Measurements from ENCODE around the gene TNFAIP6. TPM values are rescaled to one million over a fixed set of nuclear protein-coding genes. Genes with fewer than 3 reads are reported as not detected.
"Not testable (repeated sequence)": the region's sequence is repeated elsewhere in the genome, so short reads cannot be mapped to it uniquely, and the experiment has no call there.

TNFAIP6 gene, protein sequence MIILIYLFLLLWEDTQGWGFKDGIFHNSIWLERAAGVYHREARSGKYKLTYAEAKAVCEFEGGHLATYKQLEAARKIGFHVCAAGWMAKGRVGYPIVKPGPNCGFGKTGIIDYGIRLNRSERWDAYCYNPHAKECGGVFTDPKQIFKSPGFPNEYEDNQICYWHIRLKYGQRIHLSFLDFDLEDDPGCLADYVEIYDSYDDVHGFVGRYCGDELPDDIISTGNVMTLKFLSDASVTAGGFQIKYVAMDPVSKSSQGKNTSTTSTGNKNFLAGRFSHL
- total RNA-seq = not detected

DNA sequence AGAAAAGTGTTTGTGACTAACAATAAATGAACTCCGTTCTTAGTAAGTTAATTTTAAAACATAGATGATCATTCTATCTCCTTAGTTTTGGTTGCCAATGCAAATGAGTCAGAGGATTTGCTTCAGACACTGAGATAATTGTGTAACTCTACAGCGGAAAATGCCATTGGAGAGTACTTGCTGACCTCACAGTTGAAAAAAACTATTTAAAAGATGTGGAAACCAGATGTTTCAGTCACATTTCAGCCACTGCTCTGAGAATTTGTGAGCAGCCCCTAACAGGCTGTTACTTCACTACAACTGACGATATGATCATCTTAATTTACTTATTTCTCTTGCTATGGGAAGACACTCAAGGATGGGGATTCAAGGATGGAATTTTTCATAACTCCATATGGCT is at the start of gene TNFAIP6:
Gene TNFAIP6, plus strand, starts transcription at position 234 of the 400 bp plus-strand sequence. Its CDS starts 75 bp downstream, at position 309.
- no peaks in the 10 kb centered on the region for H3K36me3 Mint-ChIP-seq
- ATAC-seq (no peak), DNase-seq (no peak)
- H3K27me3 Mint-ChIP-seq = peaks cover 27% of the 10 kb centered on the region
- no peak within 1 kb of the TSS for H3K4me3 Mint-ChIP-seq
- H3K4me1 Mint-ChIP-seq = no peaks in the 10 kb centered on the region
- CTCF ChIA-PET = no interaction called here
- no peaks in the 10 kb centered on the region for H3K9me3 Mint-ChIP-seq (ENCODE audit: low read depth)
- H3K27ac Mint-ChIP-seq = no peak within 1 kb of the TSS

DNA sequence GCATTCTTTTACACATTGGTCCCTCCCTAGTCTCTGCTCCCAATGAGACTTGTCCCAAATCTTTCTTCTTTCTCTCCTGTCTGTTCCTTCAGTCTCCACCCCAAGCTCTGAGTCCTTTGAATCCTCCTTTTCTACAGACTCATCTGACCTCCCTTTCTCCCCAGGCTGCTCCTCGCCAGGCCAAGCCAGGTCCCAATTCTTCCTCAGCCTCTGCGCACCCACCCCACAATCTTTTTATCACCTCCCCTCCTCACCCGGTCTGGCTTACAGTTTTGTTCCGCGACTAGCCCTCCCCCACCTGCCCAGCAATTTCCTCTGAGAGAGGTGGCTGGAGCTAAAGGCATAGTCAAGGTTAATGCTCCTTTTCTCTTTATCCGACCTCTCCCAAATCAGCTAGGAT is 47.1 kb upstream of the TNFAIP6 start:
- H3K36me3 Mint-ChIP-seq; H3K27ac Mint-ChIP-seq; H3K4me3 Mint-ChIP-seq; H3K27me3 Mint-ChIP-seq; CTCF ChIA-PET; ATAC-seq; H3K9me3 Mint-ChIP-seq (ENCODE audit: low read depth); H3K4me1 Mint-ChIP-seq; DNase-seq: not testable (repeated sequence)

DNA sequence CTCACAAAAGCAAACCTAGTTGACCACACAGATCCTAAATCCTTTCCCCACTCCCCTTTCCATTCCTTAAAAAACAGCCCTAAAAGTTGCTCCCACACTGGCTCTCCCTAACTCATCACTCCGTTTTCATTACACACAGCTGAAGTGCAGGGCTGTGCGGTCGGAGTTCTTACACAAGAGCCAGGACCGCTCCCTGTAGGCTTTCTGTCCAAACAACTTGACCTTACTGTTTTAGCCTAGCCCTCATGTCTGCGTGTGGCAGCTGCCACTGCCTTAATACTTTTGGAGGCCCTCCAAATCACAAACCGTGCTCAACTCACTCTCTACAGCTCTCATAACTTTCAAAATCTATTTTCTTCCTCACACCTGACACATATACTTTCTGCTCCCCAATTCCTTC is 45.0 kb upstream of the TNFAIP6 start:
- CTCF ChIA-PET; H3K36me3 Mint-ChIP-seq; ATAC-seq; H3K27me3 Mint-ChIP-seq; H3K4me1 Mint-ChIP-seq; H3K4me3 Mint-ChIP-seq; DNase-seq; H3K27ac Mint-ChIP-seq; H3K9me3 Mint-ChIP-seq (ENCODE audit: low read depth): not testable (repeated sequence)

DNA sequence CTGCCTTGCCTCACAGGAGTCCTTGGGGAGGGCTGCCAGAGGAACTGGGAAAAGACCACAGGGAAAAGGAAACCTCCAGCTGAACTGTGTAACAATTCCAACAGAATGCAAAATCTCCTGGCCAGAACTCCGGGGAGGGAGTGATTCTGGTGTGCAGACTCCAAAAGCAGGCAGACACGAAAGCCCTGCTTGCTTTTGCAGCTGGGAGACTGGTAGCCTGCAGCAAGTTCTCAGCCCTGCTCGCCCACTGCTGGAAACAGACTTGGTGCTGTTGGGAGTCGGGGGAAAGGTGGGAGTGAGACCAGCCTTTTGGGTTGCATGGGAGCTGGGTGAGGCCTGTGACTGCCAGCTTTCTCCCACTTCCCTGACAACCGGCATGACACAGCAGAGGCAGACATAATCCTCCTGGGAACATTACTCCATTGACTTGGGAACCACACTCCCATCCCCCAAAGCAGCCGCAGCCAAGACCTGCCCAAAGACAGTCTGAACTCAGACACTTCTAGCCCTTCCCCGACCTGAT is 42.0 kb upstream of the TNFAIP6 start:
- no peak overlapping the region for H3K27ac Mint-ChIP-seq
- H3K27me3 Mint-ChIP-seq = peaks cover 8% of the 10 kb centered on the region
- CTCF ChIA-PET = no interaction called here
- ATAC-seq (no peak), DNase-seq (no peak)
- H3K36me3 Mint-ChIP-seq = peaks cover 13% of the 10 kb centered on the region
- H3K9me3 Mint-ChIP-seq (ENCODE audit: low read depth) = peaks cover 2% of the 10 kb centered on the region
- H3K4me3 Mint-ChIP-seq = no peak overlapping the region
- peaks cover 16% of the 10 kb centered on the region for H3K4me1 Mint-ChIP-seq

DNA sequence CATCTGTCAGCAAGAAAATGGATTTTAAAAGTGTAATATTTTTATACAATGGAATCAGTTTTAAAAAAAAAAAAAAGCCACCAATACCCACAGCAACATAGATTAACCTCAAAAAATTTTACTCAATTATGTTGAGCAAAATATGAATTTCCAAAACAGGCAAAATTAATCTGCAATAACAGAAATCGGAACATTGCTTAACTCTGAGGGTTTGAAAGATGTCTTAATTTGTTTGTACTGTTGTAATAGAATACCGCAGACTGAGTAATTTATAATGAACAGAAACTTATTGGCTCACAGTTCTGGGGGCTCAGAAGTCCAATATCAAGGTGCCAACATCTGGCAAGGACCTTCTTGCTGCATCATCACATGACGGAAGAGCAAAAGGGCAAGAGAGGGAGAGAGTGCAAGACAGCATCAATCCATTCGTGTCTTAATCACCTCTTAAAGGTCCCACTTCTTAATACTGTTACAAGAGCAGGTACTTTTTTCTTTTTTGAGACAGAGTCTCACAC is 31.8 kb upstream of the TNFAIP6 start:
- no peaks in the 10 kb centered on the region for H3K4me1 Mint-ChIP-seq
- H3K27me3 Mint-ChIP-seq = peaks cover 14% of the 10 kb centered on the region
- H3K27ac Mint-ChIP-seq = no peak overlapping the region
- ATAC-seq = no peak
- H3K4me3 Mint-ChIP-seq = no peak overlapping the region
- CTCF ChIA-PET = no interaction called here
- H3K9me3 Mint-ChIP-seq (ENCODE audit: low read depth) = no peaks in the 10 kb centered on the region
- no peaks in the 10 kb centered on the region for H3K36me3 Mint-ChIP-seq
- no peak for DNase-seq

DNA sequence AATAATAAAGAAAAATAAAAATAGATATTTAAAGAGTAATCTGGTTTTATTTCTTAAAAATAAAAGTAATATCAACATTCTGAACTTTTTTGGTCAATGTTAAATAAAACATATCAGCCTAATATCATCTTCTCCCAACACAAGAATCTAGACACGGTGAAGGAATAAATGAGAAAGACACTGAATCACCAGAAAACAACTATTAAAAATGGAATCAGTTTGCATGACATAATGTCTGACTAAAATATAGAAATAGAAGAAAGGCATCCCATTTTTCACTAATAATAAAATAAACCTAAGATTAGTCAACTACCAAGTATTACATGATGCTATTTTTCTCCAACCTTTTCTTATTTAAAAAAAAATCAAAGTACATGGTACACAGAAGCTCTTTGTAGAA is 30.8 kb upstream of the TNFAIP6 start:
- Mint-ChIP-seq H3K9me3 (ENCODE audit: low read depth) (no peaks in the 10 kb centered on the region), H3K4me3 (no peak overlapping the region), H3K27me3 (peaks cover 23% of the 10 kb centered on the region), H3K4me1 (no peaks in the 10 kb centered on the region), H3K27ac (no peak overlapping the region), H3K36me3 (no peaks in the 10 kb centered on the region)
- CTCF ChIA-PET = no interaction called here
- ATAC-seq (no peak), DNase-seq (no peak)

DNA sequence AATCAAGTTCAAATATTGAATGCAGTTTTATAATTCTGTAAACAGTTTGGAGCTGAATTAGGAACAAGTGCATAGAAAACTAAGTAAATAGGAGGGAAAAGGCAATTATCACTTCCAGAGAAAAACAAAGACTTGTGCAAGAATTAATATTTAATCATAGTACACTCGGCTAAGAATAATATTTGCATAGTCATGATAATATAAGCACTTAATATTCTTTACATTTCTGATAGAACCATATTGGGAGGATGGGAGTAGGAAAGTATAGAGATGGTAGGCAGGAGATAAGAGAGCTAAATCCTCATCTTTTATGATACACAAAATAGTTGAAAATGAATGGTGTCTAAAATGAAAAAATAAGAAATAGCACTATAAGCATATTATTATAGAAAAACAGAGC is 27.4 kb upstream of the TNFAIP6 start:
- CTCF ChIA-PET = interaction anchor here (1.0 kb wide), 1 partner anchor 13 kb away, joined by 3 read pairs; no protein-coding TSS in a partner anchor

DNA sequence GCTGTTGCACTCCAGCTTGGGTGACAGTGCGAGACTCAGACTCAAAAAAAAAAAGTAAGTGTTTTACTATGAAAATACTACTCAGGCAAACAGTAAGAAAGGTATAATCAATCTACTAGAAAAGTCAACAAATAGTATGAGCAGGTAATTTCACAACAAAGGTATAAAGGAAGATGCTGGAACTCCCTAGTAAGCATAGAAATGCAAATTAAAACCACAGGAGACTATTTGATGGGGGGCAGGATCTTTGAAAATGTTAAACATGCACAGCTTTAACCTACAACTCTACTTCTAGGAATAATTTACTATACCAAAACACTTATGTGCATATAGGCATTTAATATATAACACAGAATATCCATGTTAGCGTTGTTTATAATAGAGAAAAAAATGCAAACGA is 24.3 kb upstream of the TNFAIP6 start:
- Mint-ChIP-seq H3K36me3 (no peaks in the 10 kb centered on the region), H3K4me1 (peaks cover 6% of the 10 kb centered on the region), H3K27me3 (peaks cover 39% of the 10 kb centered on the region), H3K4me3 (no peak overlapping the region), H3K27ac (no peak overlapping the region), H3K9me3 (ENCODE audit: low read depth) (no peaks in the 10 kb centered on the region)
- CTCF ChIA-PET = no interaction called here
- ATAC-seq (no peak), DNase-seq (no peak)

More for the DNA sequence above, 27.4 kb upstream of the TNFAIP6 start:
- H3K36me3 Mint-ChIP-seq = no peaks in the 10 kb centered on the region
- H3K27me3 Mint-ChIP-seq = peaks cover 26% of the 10 kb centered on the region
- no peak overlapping the region for H3K27ac Mint-ChIP-seq
- peaks cover 6% of the 10 kb centered on the region for H3K4me1 Mint-ChIP-seq
- DNase-seq = no peak
- H3K4me3 Mint-ChIP-seq = no peak overlapping the region
- ATAC-seq = no peak
- no peaks in the 10 kb centered on the region for H3K9me3 Mint-ChIP-seq (ENCODE audit: low read depth)

DNA sequence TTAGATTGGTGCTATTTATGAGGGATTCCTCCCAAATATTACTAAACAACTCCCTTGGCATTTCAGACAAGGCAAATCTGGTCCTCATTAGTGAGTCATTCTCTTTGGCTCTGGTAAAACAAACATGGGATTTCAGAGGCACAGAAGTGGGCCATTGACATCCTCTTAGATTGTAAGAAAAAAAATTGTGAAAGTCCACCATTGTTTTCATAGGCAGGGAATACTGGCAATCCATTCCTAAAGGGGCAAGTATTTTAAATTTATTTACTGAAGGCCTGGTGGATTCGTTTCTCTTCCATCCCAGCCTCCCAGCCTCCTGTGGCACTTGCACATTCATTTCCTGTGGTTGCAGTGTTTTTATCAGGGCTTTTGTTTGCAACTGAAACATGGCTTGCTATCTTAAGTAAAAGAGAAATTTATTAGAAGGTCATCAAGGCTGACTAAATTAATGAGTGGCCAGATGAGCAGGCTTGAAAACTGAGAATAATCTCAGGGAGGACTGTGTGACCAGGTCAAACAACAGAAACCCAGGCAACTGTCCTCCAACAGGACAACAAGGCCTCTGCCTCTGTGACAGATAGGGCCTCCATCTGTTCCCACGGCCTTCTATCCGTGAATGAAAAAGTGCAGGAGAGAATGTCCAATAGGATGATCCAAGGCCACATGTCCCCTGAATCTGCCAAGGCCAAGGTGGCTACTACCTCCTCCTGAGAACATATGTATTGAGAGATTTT is 23.1 kb upstream of the TNFAIP6 start:
- Mint-ChIP-seq H3K4me3 (no peak overlapping the region), H3K9me3 (ENCODE audit: low read depth) (no peaks in the 10 kb centered on the region), H3K27me3 (peaks cover 35% of the 10 kb centered on the region), H3K36me3 (no peaks in the 10 kb centered on the region), H3K4me1 (peaks cover 6% of the 10 kb centered on the region), H3K27ac (no peak overlapping the region)
- DNase-seq = no peak
- CTCF ChIA-PET = no interaction called here
- ATAC-seq = no peak

DNA sequence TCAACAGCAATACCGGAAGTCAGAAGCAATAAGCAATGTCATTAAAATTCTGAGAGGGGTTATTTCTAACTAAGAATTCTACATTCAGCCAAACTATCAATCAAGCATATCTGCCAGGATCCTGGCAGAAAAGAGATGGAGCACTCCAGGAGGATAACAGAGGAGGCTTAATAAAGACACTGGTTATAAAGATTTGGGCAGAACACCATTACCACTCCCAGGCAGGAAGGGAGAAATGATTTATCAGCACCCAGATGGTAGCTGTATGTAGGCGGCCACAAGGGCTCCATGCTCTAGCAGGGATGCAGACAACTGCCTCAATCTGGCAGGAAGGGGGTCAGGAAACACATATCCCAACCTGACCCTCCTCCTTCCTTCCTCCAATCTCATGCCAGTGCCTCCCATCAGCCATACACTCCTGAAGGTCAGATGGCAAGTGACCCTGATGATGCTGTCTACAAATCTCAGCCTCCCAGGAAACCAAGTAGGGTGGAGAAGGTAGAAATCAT is 20.5 kb upstream of the TNFAIP6 start:
- Mint-ChIP-seq H3K4me1 (peaks cover 6% of the 10 kb centered on the region), H3K9me3 (ENCODE audit: low read depth) (peaks cover 5% of the 10 kb centered on the region), H3K4me3 (no peak overlapping the region), H3K27ac (no peak overlapping the region), H3K27me3 (peaks cover 14% of the 10 kb centered on the region), H3K36me3 (no peaks in the 10 kb centered on the region)
- DNase-seq (no peak), ATAC-seq (no peak)
- CTCF ChIA-PET = no interaction called here

DNA sequence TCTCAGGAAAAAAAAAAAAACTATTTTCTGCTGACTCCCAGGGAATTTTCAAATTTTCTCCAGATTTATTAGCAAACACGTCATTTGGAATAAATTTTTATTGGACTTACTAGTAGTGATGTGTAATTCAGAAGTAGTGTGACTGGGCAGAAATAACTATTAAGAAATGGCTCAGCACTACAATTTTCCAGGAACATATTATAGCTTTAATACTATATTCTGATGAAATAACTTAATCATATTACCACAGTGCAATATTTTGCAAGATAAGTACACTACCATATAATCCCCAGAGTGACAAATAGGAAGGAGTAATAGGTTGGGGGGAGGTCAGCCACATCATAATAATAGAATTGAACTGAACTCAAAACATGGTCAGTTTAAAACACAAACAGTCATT is 19.7 kb upstream of the TNFAIP6 start:
- Mint-ChIP-seq H3K27me3 (peaks cover 14% of the 10 kb centered on the region), H3K27ac (no peak overlapping the region), H3K9me3 (ENCODE audit: low read depth) (peaks cover 5% of the 10 kb centered on the region), H3K36me3 (no peaks in the 10 kb centered on the region), H3K4me3 (no peak overlapping the region), H3K4me1 (peaks cover 6% of the 10 kb centered on the region)
- ATAC-seq (no peak), DNase-seq (no peak)
- CTCF ChIA-PET = no interaction called here

DNA sequence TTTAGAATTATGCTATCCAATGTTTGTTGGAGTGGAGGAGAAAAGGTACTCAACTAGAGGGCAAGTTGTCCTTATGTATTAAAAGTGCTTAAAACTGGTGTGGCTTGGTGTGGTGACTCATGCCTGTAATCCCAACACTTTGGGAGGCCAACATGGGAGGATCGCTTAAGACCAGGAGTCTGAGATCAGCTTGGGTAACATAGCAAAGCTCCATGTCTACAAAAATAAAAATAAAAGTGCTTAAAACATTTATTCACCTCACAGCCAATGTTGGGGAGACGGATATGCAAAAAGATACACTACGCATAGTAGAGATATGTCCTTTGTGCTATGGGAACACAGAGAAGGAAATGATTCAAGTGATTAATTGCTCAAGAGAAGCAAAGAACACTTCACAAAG is 19.3 kb upstream of the TNFAIP6 start:
- no peak overlapping the region for H3K27ac Mint-ChIP-seq

DNA sequence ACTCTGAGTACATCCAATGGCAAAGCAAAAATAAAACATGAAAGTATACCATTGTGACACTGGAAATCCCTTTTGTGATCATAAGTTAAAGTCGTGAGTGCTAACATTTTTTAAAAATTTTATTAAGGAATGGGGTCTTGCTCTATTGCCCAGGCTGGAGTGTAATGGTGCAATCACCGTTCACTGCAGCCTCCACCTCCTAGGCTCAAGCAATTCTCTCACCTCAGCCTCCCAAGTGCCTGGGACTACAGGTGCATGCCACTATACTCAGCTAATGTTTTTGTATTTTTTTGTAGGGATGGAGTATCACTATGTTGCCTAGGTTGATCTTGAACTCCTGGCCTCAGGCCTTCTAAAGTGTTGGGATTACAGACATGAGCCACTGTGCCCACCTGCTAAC is 14.3 kb upstream of the TNFAIP6 start:
- H3K27ac Mint-ChIP-seq = no peak overlapping the region
- peaks cover 5% of the 10 kb centered on the region for H3K9me3 Mint-ChIP-seq (ENCODE audit: low read depth)
- no peak overlapping the region for H3K4me3 Mint-ChIP-seq
- no peaks in the 10 kb centered on the region for H3K36me3 Mint-ChIP-seq
- CTCF ChIA-PET = no interaction called here
- H3K27me3 Mint-ChIP-seq = peaks cover 3% of the 10 kb centered on the region
- ATAC-seq = no peak
- H3K4me1 Mint-ChIP-seq = no peaks in the 10 kb centered on the region
- no peak for DNase-seq

More for the DNA sequence above, 19.3 kb upstream of the TNFAIP6 start:
- CTCF ChIA-PET = no interaction called here
- no peak for ATAC-seq
- no peak for DNase-seq
- H3K27me3 Mint-ChIP-seq = peaks cover 14% of the 10 kb centered on the region
- no peaks in the 10 kb centered on the region for H3K36me3 Mint-ChIP-seq
- no peak overlapping the region for H3K4me3 Mint-ChIP-seq
- peaks cover 6% of the 10 kb centered on the region for H3K4me1 Mint-ChIP-seq
- peaks cover 5% of the 10 kb centered on the region for H3K9me3 Mint-ChIP-seq (ENCODE audit: low read depth)

DNA sequence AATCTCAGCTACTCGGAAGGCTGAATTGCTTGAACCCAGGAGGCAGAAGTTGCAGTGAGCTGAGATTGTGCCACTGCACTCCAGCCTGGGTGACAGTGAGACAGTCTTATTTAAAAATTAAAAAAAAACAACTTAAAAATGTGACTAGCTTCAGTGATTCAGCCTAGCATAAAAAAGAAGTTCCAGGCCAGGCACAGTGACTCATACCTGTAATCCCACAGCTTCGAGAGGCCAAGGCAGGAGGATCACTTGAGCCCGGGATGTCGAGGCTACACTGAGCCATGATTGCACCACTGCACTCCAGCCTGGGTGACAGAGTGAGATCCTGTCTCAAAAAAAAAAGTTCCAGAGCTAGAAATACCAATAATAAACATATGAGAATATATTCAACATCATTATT is 13.2 kb upstream of the TNFAIP6 start:
- ATAC-seq, CTCF ChIA-PET: not testable (repeated sequence)

More for the DNA sequence above, 13.2 kb upstream of the TNFAIP6 start:
- not testable (repeated sequence) for H3K27ac Mint-ChIP-seq; H3K4me1 Mint-ChIP-seq; H3K9me3 Mint-ChIP-seq (ENCODE audit: low read depth); H3K27me3 Mint-ChIP-seq; DNase-seq; H3K36me3 Mint-ChIP-seq; H3K4me3 Mint-ChIP-seq

All from activated CD8-positive, alpha-beta memory T cell treated with anti-CD3 and anti-CD28 coated beads, Interleukin-2, amount 10 ng/mL, durations not matched to agents 7 days and 5 days (primary cell).